HG02884 (cell line): ENCODE measurements around the gene KRT16.
"Not testable (repeated sequence)": the region's sequence is repeated elsewhere in the genome, so short reads cannot be mapped to it uniquely, and the experiment has no call there.

Experiments
- ATAC-seq: cut with Tn5 transposase; IDR thresholded peaks from one replicate; pipeline ENCODE4 v1.9.1; 2021; ENCODE audit warnings: mild to moderate bottlenecking, moderate library complexity; ENCODE audit not compliant: unreplicated experiment

KRT16 gene

GRCh38 chr17:41647940-41648410 is 35.4 kb upstream of the KRT16 start:
- no peak for ATAC-seq

- no peak for ATAC-seq
These were observed 34.7 kb upstream of the KRT16 start for GRCh38 chr17:41647038-41647813.

GRCh38 chr17:41642252-41643156 is 29.9 kb upstream of the KRT16 start:
- ATAC-seq = no peak

- ATAC-seq = not testable (repeated sequence)
These were observed 28.0 kb upstream of the KRT16 start for GRCh38 chr17:41640596-41640995.

- ATAC-seq = no peak
These were observed 27.2 kb upstream of the KRT16 start for GRCh38 chr17:41639492-41640473.

GRCh38 chr17:41638941-41639340 is 26.4 kb upstream of the KRT16 start:
- no peak for ATAC-seq

- no peak for ATAC-seq
These were observed 25.6 kb upstream of the KRT16 start for GRCh38 chr17:41638194-41638593.

GRCh38 chr17:41636652-41637051 is 24.1 kb upstream of the KRT16 start:
- no peak for ATAC-seq

GRCh38 chr17:41635121-41636097 is 22.8 kb upstream of the KRT16 start:
- ATAC-seq = no peak

GRCh38 chr17:41634639-41635038 is 22.1 kb upstream of the KRT16 start:
- ATAC-seq = no peak

- no peak for ATAC-seq
These were observed 21.1 kb upstream of the KRT16 start for GRCh38 chr17:41633556-41634199.

GRCh38 chr17:41632482-41633105 is 20.0 kb upstream of the KRT16 start:
- ATAC-seq = no peak

- ATAC-seq = no peak
These were observed 19.3 kb upstream of the KRT16 start for GRCh38 chr17:41631898-41632285.

- no peak for ATAC-seq
These were observed 18.7 kb upstream of the KRT16 start for GRCh38 chr17:41631025-41631897.

- no peak for ATAC-seq
These were observed 17.5 kb upstream of the KRT16 start for GRCh38 chr17:41629826-41630670.

GRCh38 chr17:41629316-41629715 is 16.7 kb upstream of the KRT16 start:
- no peak for ATAC-seq
